Keratinocyte (primary cell): ENCODE data around the gene ARMC9. TPM values are rescaled to one million over a fixed set of nuclear protein-coding genes. Genes with fewer than 3 reads are reported as not detected.

Experiments used
- DNase-seq: peaks from one replicate; pipeline ENCODE4 v3.0.0-alpha.2; 2011; ENCODE audit warnings: low read depth, missing footprints, low spot score
- FAIRE-seq: peaks from 2 replicates; lab custom pipeline; 2011; peaks lifted over from hg19 to GRCh38; lab: Jason Lieb, UNC
- H2AFZ ChIP-seq: 2 replicates; pipeline ENCODE4 v1.6.0; 2012; ENCODE audit warnings: low read length, control low read depth, inconsistent platforms; ENCODE audit not compliant: control insufficient read depth
- H3K27ac ChIP-seq: 2 replicates; pipeline ENCODE4 v1.5.1; 2011; ENCODE audit warnings: low read length; ENCODE audit not compliant: control insufficient read depth, insufficient read depth
- H3K27me3 ChIP-seq: 3 replicates; pipeline ENCODE4 v1.6.0; 2011; ENCODE audit warnings: low read length; ENCODE audit not compliant: control insufficient read depth, insufficient read depth; ENCODE audit errors: extremely low read depth
- H3K36me3 ChIP-seq, 2 experiments: 2 replicates in 1 of 2; 3 replicates in 1 of 2; pipeline ENCODE4 v1.5.1; 2011; ENCODE audit warnings: low read length in 2 of 2, mild to moderate bottlenecking in 1 of 2; ENCODE audit not compliant: control insufficient read depth in 2 of 2, insufficient read depth in 2 of 2; ENCODE audit errors: extremely low read depth in 1 of 2
- H3K4me1 ChIP-seq: 3 replicates; pipeline ENCODE4 v1.5.1; 2011; ENCODE audit warnings: low read length; ENCODE audit not compliant: control insufficient read depth, insufficient read depth; ENCODE audit errors: extremely low read depth
- H3K4me2 ChIP-seq: 3 replicates; pipeline ENCODE4 v1.6.0; 2011; ENCODE audit warnings: low read depth, low read length; ENCODE audit not compliant: control insufficient read depth, insufficient read depth; ENCODE audit errors: extremely low read depth
- H3K4me3 ChIP-seq, 3 experiments: fragments of 200-600 bp in 1 of 3; sonication (generic) in 1 of 3; 2 replicates in 2 of 3; 3 replicates in 1 of 3; pipeline ENCODE4 v1.5.1; 2011 to 2016; ENCODE audit warnings: low read length in 3 of 3, mild to moderate bottlenecking in 3 of 3, control low read depth in 2 of 3, inconsistent platforms in 1 of 3, low read depth in 1 of 3, mixed read lengths in 1 of 3, mixed run types in 1 of 3, moderate library complexity in 1 of 3; ENCODE audit not compliant: control insufficient read depth in 2 of 3, insufficient read depth in 2 of 3; ENCODE audit errors: extremely low read depth in 1 of 3
- H3K79me2 ChIP-seq: 2 replicates; pipeline ENCODE4 v1.6.0; 2012; ENCODE audit warnings: low read length; ENCODE audit not compliant: control insufficient read depth, insufficient read depth
- H3K9ac ChIP-seq: 3 replicates; pipeline ENCODE4 v1.6.0; 2011; ENCODE audit warnings: low read length; ENCODE audit not compliant: control insufficient read depth, insufficient read depth; ENCODE audit errors: extremely low read depth
- H3K9me1 ChIP-seq: 3 replicates; pipeline ENCODE4 v1.6.0; 2011; ENCODE audit warnings: low read length; ENCODE audit not compliant: control insufficient read depth, insufficient read depth; ENCODE audit errors: extremely low read depth
- H3K9me3 ChIP-seq: 2 replicates; pipeline ENCODE4 v1.5.1; 2012; ENCODE audit warnings: low read depth, low read length; ENCODE audit not compliant: control insufficient read depth
- H4K20me1 ChIP-seq: 3 replicates; pipeline ENCODE4 v1.6.0; 2011; ENCODE audit warnings: low read length; ENCODE audit not compliant: control insufficient read depth, insufficient read depth; ENCODE audit errors: extremely low read depth
- CTCF ChIP-seq, 3 experiments: IDR thresholded peaks in 1 of 3; conservative IDR thresholded peaks in 1 of 3; optimal IDR thresholded peaks in 1 of 3; 2 replicates in 2 of 3; 3 replicates in 1 of 3; pipeline versions ENCODE3 to v1.5.1; 2011; ENCODE audit warnings: low read length in 3 of 3, mild to moderate bottlenecking in 3 of 3, moderate library complexity in 2 of 3, control low read depth in 1 of 3, inconsistent platforms in 1 of 3; ENCODE audit not compliant: insufficient read depth in 2 of 3; ENCODE audit errors: extremely low read depth in 1 of 3
- EZH2 ChIP-seq: IDR thresholded peaks from one replicate; pipeline ENCODE4 v1.6.1; 2012; ENCODE audit warnings: inconsistent platforms, mild to moderate bottlenecking, low read length, moderate library complexity
- dilution Hi-C: fragments of 300-500 bp; cut with MboI; formaldehyde crosslinking; loops from one replicate; pipeline ENCODE4 v1.7.0; 2020; ENCODE audit warnings: low sequenced_read_pairs; ENCODE audit not compliant: extremely low pct_ligation_motif_present
- polyA plus RNA-seq, 5 experiments: library from polyadenylated mRNA; depleted of rRNA in 3 of 5; stranded (reverse) in 3 of 5; stranded (forward) in 1 of 5; unstranded in 1 of 5; fragments of >200 nt; gene quantifications; 1 replicate in 1 of 5; 2 replicates in 3 of 5; 3 replicates in 1 of 5; pipeline versions ENCODE4 v1.2.1 to v1.2.3, GENCODE V29; 2011 to 2012; ENCODE audit warnings: missing spikeins in 2 of 5, low read depth in 1 of 5, low replicate concordance in 1 of 5

Gene ARMC9
- polyA plus RNA-seq, 1 donor (not counting 4 experiments of a cell fraction or from before 2014, with no cell fraction given) = 16.2 TPM

- H3K9me1 ChIP-seq = no peaks in the 10 kb centered on the region
- dilution Hi-C loops = no loop called here
- no peaks in the 10 kb centered on the region for H4K20me1 ChIP-seq
These were observed 12.4 kb downstream of the ARMC9 start for GRCh38 chr2:231210782-231211181.

GRCh38 chr2:231211486-231211885 lies 13.1 kb downstream of the ARMC9 start:
- DNase-seq (no peak), FAIRE-seq (no peak)
- H2AFZ ChIP-seq = no peak overlapping the region
- H3K4me2 ChIP-seq = no peak overlapping the region
- H3K27me3 ChIP-seq = no peaks in the 10 kb centered on the region
- no peak overlapping the region for H3K9ac ChIP-seq
- H3K27ac ChIP-seq = no peak overlapping the region
- dilution Hi-C loops = no loop called here
- no peaks in the 10 kb centered on the region for H4K20me1 ChIP-seq
- H3K4me1 ChIP-seq = no peaks in the 10 kb centered on the region
- H3K79me2 ChIP-seq = no peaks in the 10 kb centered on the region
- no peak overlapping the region for H3K4me3 ChIP-seq
- no peaks in the 10 kb centered on the region for H3K9me1 ChIP-seq
- peaks cover 6 to 7% of the 10 kb centered on the region in 2 experiments for H3K36me3 ChIP-seq
- no peaks in the 10 kb centered on the region for H3K9me3 ChIP-seq
- TF ChIP-seq CTCF (optimal IDR thresholded peaks at IDR 0.05 in 1 of 3, IDR thresholded peaks at IDR 0.05 in 1 of 3, conservative IDR thresholded peaks at IDR 0.05 in 1 of 3; ENCODE audit: extremely low read depth in 1 of 3, insufficient read depth in 2 of 3, low read length in 3 of 3) (no peak), EZH2 (no peak)

More at GRCh38 chr2:231210782-231211181, 12.4 kb downstream of the ARMC9 start:
- Histone ChIP-seq H3K27me3 (no peaks in the 10 kb centered on the region), H2AFZ (no peak overlapping the region), H3K4me1 (no peaks in the 10 kb centered on the region), H3K9ac (no peak overlapping the region), H3K27ac (no peak overlapping the region), H3K4me3 (no peak overlapping the region), H3K9me3 (no peaks in the 10 kb centered on the region), H3K36me3 (peaks cover 6% of the 10 kb centered on the region in 2 experiments), H3K4me2 (no peak overlapping the region), H3K79me2 (no peaks in the 10 kb centered on the region)
- FAIRE-seq = no peak
- no peak for DNase-seq
- TF ChIP-seq CTCF (optimal IDR thresholded peaks at IDR 0.05 in 1 of 3, IDR thresholded peaks at IDR 0.05 in 1 of 3, conservative IDR thresholded peaks at IDR 0.05 in 1 of 3; ENCODE audit: extremely low read depth in 1 of 3, insufficient read depth in 2 of 3, low read length in 3 of 3) = no peak
- no peak for TF ChIP-seq EZH2
